Activated CD4-positive, alpha-beta T cell treated with anti-CD3 and anti-CD28 coated beads, Interleukin-2, amount 50 U/mL, for 1 hour (primary cell): ENCODE data around the gene ZNF513.
"Not testable (repeated sequence)": the region's sequence is repeated elsewhere in the genome, so short reads cannot be mapped to it uniquely, and the experiment has no call there.

Experiments
- DNase-seq: peaks from one replicate; pipeline ENCODE4 v3.0.0-alpha.2; 2020

ZNF513 gene

GRCh38 chr2:27354597-27354927 lies 26.0 kb downstream of the ZNF513 start:
- DNase-seq, result no peak

GRCh38 chr2:27353762-27354596 lies 26.6 kb downstream of the ZNF513 start:
- no peak for DNase-seq

GRCh38 chr2:27353386-27353761 lies 27.2 kb downstream of the ZNF513 start:
- DNase-seq, result not testable (repeated sequence)

- DNase-seq, result no peak
These were observed 28.5 kb downstream of the ZNF513 start for GRCh38 chr2:27351802-27352598.

GRCh38 chr2:27350106-27350693 lies 30.3 kb downstream of the ZNF513 start:
- DNase-seq, result no peak

- DNase-seq, result no peak
These were observed 32.9 kb downstream of the ZNF513 start for GRCh38 chr2:27347641-27348040.

- DNase-seq, result no peak
These were observed 44.4 kb downstream of the ZNF513 start for GRCh38 chr2:27336173-27336572.

- no peak for DNase-seq
These were observed 45.2 kb downstream of the ZNF513 start for GRCh38 chr2:27335311-27335710.
